IPS-18a (cell line): ENCODE results near the gene PGLYRP2.
"Not testable (repeated sequence)": the region's sequence is repeated elsewhere in the genome, so short reads cannot be mapped to it uniquely, and the experiment has no call there.

Experiments used
- H3K27ac ChIP-seq: one replicate; pipeline ENCODE4 v1.5.1; 2013; ENCODE audit warnings: low read length
- H3K27me3 ChIP-seq: one replicate; pipeline ENCODE4 v1.6.1; 2013; ENCODE audit warnings: mild to moderate bottlenecking, low read length; ENCODE audit not compliant: control insufficient read depth, insufficient read depth
- H3K36me3 ChIP-seq: one replicate; pipeline ENCODE4 v1.6.1; 2013; ENCODE audit warnings: low read depth, low read length; ENCODE audit not compliant: control insufficient read depth
- H3K4me1 ChIP-seq: one replicate; pipeline ENCODE4 v1.6.1; 2013; ENCODE audit warnings: low read depth, low read length; ENCODE audit not compliant: control insufficient read depth
- H3K4me3 ChIP-seq: one replicate; pipeline ENCODE4 v1.5.1; 2013; ENCODE audit warnings: low read length
- H3K9ac ChIP-seq: one replicate; pipeline ENCODE4 v1.6.1; 2013; ENCODE audit warnings: mild to moderate bottlenecking, low read length, moderate library complexity
- H3K9me3 ChIP-seq: one replicate; pipeline ENCODE4 v1.6.1; 2013; ENCODE audit warnings: low read depth, low read length; ENCODE audit not compliant: control insufficient read depth

PGLYRP2 gene

DNA sequence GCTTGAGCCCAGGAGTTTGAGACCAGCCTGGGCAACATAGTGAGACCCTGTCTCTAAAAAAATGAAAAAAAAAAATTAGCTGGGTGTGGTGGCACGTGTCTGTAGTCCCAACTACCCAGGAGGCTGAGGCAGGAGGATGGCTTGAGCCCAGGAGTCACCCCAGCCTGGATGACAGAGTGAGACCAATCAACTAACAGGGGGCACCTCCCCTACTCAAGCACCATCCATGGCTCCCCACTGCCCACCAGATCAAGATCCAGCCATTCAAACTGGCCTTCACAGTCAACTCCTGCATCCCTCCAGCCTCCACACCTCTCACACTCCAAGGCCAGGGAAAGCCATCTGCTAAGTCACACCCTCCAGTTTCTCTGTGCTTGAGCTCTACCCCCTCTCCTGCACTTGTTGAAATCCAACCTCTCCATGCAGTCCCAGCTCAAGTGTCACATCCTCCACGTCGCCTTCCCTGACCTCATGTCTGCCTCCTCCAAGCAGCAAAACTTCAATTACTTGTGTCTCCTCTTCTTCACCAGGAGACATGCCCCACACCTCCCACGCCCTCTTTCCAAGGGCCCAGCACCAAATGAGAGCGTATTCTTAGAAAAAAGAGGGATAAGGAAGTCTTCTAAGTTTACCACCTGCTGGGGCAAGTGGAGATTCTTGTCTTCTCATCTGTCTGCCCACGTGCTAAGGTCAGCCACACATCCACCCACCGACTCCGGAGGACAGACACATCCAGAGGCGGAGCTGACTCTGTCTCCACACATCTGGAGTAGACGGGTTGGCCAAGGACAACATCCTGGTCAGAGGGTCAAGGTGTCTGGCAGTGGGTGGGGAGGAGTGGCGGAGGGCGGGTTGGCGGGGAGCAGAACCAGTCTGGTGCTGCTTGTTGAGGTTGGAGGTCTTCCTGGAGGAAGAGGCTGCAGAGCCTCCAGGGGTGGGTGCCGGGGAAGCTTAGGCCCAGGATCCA, 28.1 kb upstream of the PGLYRP2 start:
- Histone ChIP-seq H3K27ac (no peak overlapping the region), H3K4me1 (no peaks in the 10 kb centered on the region), H3K36me3 (no peaks in the 10 kb centered on the region), H3K27me3 (no peaks in the 10 kb centered on the region), H3K4me3 (no peak overlapping the region), H3K9ac (no peak overlapping the region), H3K9me3 (peaks cover 35% of the 10 kb centered on the region)

DNA sequence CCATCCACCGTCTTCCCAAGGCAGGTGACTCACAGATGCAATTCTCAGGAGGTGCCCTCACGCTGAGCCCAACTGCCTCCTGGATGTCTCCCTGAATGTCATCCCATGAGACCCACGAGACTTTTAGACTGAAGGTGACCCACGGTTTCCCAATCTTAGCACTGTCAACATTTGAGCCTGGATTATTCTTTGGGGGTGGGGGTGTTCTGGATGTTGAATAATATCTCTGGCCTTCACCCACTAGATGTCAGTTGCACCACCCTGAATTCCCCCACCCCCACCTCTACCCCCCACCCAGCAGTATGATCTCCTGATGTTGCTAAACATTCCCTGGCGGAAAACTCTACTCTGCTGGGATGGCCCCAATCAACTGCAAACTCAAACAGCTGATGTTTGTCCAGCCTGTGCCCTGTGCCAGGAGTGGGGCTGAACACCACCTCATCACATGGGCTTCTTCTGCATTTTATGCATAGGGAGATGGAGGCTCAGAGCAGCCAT, 26.8 kb upstream of the PGLYRP2 start:
- H3K9ac ChIP-seq: no peak overlapping the region
- H3K4me3 ChIP-seq: no peak overlapping the region
- H3K9me3 ChIP-seq: peaks cover 32% of the 10 kb centered on the region
- no peaks in the 10 kb centered on the region for H3K27me3 ChIP-seq
- H3K36me3 ChIP-seq: no peaks in the 10 kb centered on the region
- H3K4me1 ChIP-seq: no peaks in the 10 kb centered on the region
- H3K27ac ChIP-seq: no peak overlapping the region

DNA sequence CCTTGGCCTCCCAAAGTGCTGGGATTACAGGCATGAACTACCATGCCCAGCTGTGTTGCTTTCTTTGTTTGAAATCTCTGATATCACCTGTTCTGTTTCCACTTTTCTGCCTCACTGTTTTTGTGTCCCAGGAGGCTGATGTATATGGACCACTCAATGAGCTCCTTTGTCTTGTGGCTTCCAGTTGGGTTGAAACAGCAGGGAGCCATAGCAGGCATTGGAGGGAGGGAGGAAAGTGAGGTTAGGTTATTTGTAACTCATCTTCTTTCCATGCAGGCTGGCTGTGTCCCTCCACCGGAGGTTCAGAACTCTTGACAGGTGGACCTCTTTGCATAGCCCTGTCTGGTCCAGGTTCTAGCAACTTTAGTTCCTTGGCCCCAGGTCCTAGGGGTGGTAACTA, 23.0 kb upstream of the PGLYRP2 start:
- no peak overlapping the region for H3K9ac ChIP-seq
- no peaks in the 10 kb centered on the region for H3K4me1 ChIP-seq
- H3K36me3 ChIP-seq: no peaks in the 10 kb centered on the region
- no peak overlapping the region for H3K27ac ChIP-seq
- no peak overlapping the region for H3K4me3 ChIP-seq
- H3K9me3 ChIP-seq: peaks cover 38% of the 10 kb centered on the region
- no peaks in the 10 kb centered on the region for H3K27me3 ChIP-seq

DNA sequence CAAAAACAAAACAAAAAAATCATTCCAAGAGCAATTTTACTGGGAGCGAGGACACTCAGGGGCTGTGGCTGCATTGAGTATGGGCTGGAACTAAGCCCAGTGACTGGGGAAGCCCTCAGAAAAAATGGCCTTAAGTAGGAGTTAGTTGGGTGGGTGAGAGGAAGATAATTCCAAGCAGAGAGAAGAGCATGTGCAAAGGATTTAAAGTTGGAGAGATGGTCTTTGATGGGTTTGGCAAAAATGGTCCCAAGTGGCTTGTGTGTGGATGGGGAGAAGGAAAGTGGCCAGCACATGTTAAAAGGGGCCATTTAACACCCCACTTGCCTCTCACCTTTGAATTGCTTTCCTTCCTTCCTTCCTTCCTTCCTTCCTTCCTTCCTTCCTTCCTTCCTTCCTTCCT, 22.3 kb upstream of the PGLYRP2 start:
- H3K9ac ChIP-seq: no peak overlapping the region
- peaks cover 34% of the 10 kb centered on the region for H3K9me3 ChIP-seq
- no peaks in the 10 kb centered on the region for H3K4me1 ChIP-seq
- H3K4me3 ChIP-seq: no peak overlapping the region
- no peaks in the 10 kb centered on the region for H3K27me3 ChIP-seq
- no peak overlapping the region for H3K27ac ChIP-seq
- no peaks in the 10 kb centered on the region for H3K36me3 ChIP-seq

DNA sequence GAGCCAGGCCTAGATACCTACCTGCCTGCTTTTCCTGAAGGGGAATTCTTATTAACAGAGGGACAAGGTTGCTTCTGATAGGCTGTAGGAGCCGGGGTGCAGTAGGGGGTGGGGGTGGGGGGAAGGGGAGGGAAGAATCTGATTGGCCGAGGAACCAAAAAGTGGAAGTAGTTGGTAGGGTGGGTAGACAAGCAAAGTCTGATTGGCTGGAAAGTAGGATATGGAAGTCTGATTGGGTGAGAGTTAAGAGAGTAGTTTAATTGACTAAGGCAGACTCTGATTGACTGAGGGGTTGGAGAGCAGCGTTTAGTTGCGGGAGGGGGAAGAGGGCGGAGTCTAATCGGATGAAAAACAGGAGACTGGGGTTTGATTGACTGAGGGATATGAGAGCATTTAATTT, 19.6 kb upstream of the PGLYRP2 start:
- H3K36me3 ChIP-seq: no peaks in the 10 kb centered on the region
- no peak overlapping the region for H3K9ac ChIP-seq
- H3K4me1 ChIP-seq: no peaks in the 10 kb centered on the region
- no peak overlapping the region for H3K4me3 ChIP-seq
- no peaks in the 10 kb centered on the region for H3K27me3 ChIP-seq
- H3K27ac ChIP-seq: no peak overlapping the region
- peaks cover 29% of the 10 kb centered on the region for H3K9me3 ChIP-seq

DNA sequence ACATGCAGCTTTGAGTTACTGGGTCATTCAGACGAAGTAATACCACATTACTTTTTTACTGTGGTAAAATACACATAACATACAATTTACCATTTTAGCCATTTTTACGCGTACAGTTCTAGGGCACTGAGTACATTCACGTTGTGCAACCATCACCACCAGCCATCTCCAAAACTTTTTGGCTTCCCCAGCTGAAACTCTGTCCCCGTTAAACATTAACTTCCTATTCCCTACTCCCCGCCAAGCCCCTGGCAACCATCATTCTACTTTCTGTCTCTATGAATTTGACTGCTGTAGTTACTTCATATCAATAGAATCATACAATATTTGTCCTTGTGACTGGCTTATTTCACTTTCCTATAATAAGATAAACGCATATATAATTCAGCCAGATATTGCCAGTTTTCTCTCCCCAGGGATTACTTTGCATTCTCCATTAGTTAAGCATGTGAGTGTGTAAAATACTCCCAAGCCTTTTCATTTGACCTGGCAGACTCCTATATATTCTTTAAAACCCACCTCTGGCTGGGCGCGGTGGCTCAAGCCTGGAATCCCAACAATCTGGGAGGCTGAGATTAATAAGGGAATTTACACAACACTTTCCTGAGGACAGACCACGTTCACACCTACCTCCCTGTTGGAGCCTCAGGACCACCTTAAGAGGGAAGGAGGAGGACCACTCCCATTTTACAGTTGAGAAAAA, 19.0 kb upstream of the PGLYRP2 start:
- no peak overlapping the region for H3K9ac ChIP-seq
- H3K27me3 ChIP-seq: no peaks in the 10 kb centered on the region
- H3K4me3 ChIP-seq: no peak overlapping the region
- H3K9me3 ChIP-seq: peaks cover 26% of the 10 kb centered on the region
- H3K4me1 ChIP-seq: no peaks in the 10 kb centered on the region
- no peak overlapping the region for H3K27ac ChIP-seq
- H3K36me3 ChIP-seq: no peaks in the 10 kb centered on the region

DNA sequence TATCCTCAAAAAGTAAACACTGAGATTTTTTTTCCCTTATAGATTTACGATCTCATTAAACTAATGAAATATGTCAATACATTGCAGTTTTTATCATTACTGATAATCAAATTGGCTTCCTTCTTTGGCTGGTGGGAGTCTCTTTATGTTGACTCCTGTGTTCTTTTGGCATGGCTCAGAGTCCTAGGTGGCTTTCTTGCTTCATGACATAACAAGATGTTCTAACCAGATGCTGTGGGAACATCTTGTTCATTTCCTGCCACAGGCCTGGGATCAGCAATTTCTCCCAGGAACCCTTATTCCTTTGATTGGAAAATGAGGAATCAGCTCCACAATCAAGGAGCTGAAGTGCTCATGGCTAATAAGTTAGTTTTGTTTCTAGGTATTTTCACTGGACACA, 15.8 kb upstream of the PGLYRP2 start:
- H3K4me1 ChIP-seq: no peaks in the 10 kb centered on the region
- no peak overlapping the region for H3K27ac ChIP-seq
- H3K9me3 ChIP-seq: peaks cover 17% of the 10 kb centered on the region
- no peaks in the 10 kb centered on the region for H3K36me3 ChIP-seq
- H3K9ac ChIP-seq: no peak overlapping the region
- H3K4me3 ChIP-seq: no peak overlapping the region
- no peaks in the 10 kb centered on the region for H3K27me3 ChIP-seq

DNA sequence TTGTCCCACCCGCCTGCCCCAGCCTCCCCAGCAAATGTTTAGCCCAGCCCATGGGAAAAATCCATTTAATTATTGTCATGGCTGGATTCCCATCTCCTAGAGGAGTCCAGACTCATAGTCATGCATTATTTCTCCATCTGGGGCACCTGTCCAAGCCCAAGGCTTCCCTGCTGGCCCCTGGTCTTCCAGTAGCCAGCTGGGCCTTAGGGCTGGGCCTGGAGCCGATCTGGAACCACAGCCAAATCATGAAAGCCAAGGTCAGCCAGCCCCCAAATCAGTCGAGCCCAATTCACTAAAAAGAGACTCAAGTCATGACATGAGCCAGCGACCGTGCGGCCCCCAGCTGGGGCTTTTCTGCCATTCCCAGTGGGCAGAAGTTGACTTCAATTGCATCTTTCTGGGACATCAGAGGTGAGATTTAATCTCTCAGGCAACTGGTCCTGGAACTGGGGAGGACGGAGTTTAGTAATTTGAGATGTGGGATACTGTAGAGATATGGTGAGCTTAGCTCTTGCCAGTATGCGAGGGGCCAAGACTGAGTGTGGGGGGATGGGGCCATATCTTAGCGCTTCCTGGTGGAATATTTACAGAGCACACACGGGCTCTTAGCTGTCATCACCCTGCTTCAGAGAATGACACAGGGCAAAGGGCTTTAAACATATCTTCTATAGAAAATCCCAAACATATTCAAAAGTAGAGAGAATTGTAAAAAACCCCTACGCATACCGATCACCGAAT, 9.4 kb upstream of the PGLYRP2 start:
- Histone ChIP-seq H3K4me1 (no peaks in the 10 kb centered on the region), H3K4me3 (no peak overlapping the region), H3K27ac (no peak overlapping the region), H3K9ac (no peak overlapping the region), H3K36me3 (no peaks in the 10 kb centered on the region), H3K9me3 (peaks cover 35% of the 10 kb centered on the region), H3K27me3 (no peaks in the 10 kb centered on the region)

DNA sequence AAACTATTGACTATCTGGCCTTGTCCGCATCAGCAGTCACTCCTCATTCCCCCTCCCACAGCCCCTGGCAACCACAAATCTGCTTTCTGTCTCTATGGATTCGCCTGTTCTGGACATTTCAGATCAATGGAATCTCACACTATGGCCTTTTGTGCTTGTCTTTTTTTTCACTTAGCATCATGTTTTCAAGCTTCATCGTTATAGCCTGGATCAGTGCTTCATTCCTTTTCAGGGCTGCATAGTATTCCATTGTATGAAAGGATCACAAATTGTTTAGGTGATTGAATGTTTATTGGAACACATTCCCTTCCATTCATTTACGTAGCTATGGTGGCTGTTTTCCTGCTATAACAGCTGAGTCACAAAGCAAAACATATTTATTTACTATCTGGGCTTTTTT, 7.7 kb upstream of the PGLYRP2 start:
- Histone ChIP-seq H3K36me3 (no peaks in the 10 kb centered on the region), H3K9ac (no peak overlapping the region), H3K4me3 (no peak overlapping the region), H3K4me1 (no peaks in the 10 kb centered on the region), H3K27me3 (no peaks in the 10 kb centered on the region), H3K27ac (no peak overlapping the region), H3K9me3 (peaks cover 38% of the 10 kb centered on the region)

DNA sequence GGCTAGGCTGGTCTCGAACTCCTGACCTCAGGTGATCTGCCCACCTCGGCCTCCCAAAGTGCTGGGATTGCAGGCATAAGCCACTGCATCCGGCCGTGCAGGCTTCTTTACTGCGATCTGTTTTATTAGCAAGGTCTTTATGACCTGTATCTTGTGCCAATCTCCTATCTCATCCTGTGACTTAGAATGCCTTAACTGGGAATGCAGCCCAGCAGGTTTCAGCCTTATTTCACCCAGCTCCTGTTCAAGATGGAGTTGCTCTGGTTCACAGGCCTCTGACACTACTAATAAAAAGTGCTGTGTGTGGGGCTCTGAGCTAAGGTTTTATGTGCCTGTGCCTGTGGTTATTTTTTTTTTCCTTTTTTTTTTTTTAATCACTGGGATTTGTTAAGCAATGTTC, 6.5 kb upstream of the PGLYRP2 start:
- H3K9me3 ChIP-seq: peaks cover 38% of the 10 kb centered on the region
- H3K4me1 ChIP-seq: not testable (repeated sequence)

DNA sequence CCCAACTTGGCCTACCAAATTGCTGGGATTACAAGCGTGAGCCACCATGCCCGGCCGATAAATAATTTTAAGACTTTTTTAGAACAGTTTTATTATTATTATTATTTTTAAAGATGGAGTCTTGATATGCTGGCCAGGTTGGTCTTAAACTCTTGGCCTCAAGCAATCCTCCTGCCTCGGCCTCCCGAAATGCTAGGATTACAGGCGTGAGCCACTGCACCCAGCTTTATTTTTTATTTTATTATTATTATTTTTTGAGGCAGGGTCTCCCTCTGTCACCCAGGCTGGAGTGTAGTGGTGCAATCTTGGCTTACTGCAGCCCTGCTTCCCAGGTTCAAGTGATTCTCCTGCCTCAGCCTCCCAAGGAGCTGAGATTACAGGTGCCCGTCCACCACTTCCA, 1.7 kb upstream of the PGLYRP2 start:
- H3K27ac ChIP-seq, H3K4me3 ChIP-seq, H3K4me1 ChIP-seq, H3K9ac ChIP-seq, H3K27me3 ChIP-seq, H3K36me3 ChIP-seq: not testable (repeated sequence)
- peaks cover 18% of the 10 kb centered on the region for H3K9me3 ChIP-seq

More for the DNA sequence above, 6.5 kb upstream of the PGLYRP2 start:
- not testable (repeated sequence) for H3K36me3 ChIP-seq, H3K9ac ChIP-seq, H3K27ac ChIP-seq, H3K27me3 ChIP-seq, H3K4me3 ChIP-seq
